Aorta (tissue), 5 donors: ENCODE measurements around the gene CSNK2B. TPM values are rescaled to one million over a fixed set of nuclear protein-coding genes. Genes with fewer than 3 reads are reported as not detected.

ENCODE experiments used
- ATAC-seq: fragments of 200-7000 bp; cut with Tn5 transposase; one replicate; pipeline ENCODE4 v1.9.1; 2022; ENCODE audit warnings: moderate library complexity; ENCODE audit not compliant: low FRiP score
- DNase-seq, 2 donors: peaks; one replicate each; pipeline ENCODE4 v3.0.0-alpha.2; 2020
- H3K27ac ChIP-seq, 2 donors: one replicate each; pipeline ENCODE4 v1.5.1; 2013; ENCODE audit warnings: low read length in 2 of 2, mild to moderate bottlenecking in 2 of 2, moderate library complexity in 2 of 2, control low read depth in 1 of 2, inconsistent platforms in 1 of 2, low read depth in 1 of 2
- H3K27me3 ChIP-seq, 2 donors: one replicate each; pipeline ENCODE4 v1.6.1; 2013; ENCODE audit warnings: control low read depth in 1 of 2, low read length in 1 of 2, mild to moderate bottlenecking in 1 of 2, moderate library complexity in 1 of 2; ENCODE audit not compliant: insufficient read depth in 2 of 2, control insufficient read depth in 1 of 2
- H3K36me3 ChIP-seq, 2 donors: one replicate each; pipeline ENCODE4 v1.6.1; 2013; ENCODE audit warnings: control low read depth in 1 of 2, low read length in 1 of 2, mild to moderate bottlenecking in 1 of 2; ENCODE audit not compliant: insufficient read depth in 2 of 2, control insufficient read depth in 1 of 2
- H3K4me1 ChIP-seq, 2 donors: one replicate each; pipeline ENCODE4 v1.6.1; 2013; ENCODE audit warnings: low read length in 2 of 2, control low read depth in 1 of 2, mild to moderate bottlenecking in 1 of 2, moderate library complexity in 1 of 2; ENCODE audit not compliant: insufficient read depth in 2 of 2, control insufficient read depth in 1 of 2
- H3K4me3 ChIP-seq, 2 donors: one replicate each; pipeline ENCODE4 v1.5.1; 2013; ENCODE audit warnings: low read length in 2 of 2, control low read depth in 1 of 2, mild to moderate bottlenecking in 1 of 2
- H3K9me3 ChIP-seq: one replicate; pipeline ENCODE4 v1.6.1; 2013; ENCODE audit warnings: mild to moderate bottlenecking, low read length; ENCODE audit not compliant: control insufficient read depth
- WGBS, 2 donors: extraction: QIAGEN DNeasy Blood & Tissue Kit; methylation state at CpG; one replicate each; pipeline ENCODE4 v1.1.7; 2013; 5-methylcytosine and 5-hydroxymethylcytosine counted together
- intact Hi-C, 2 donors: fragments of 100-400 bp; cut with DNase I; formaldehyde crosslinking; loops; one replicate each; pipeline versions ENCODE4 v1.14.2 to v1.15.0; 2022
- long read RNA-seq, 2 donors: library from polyadenylated mRNA; unstranded; transcript quantifications; one replicate each; pipeline ENCODE4 v2.0.0, GENCODE V29; 2020 to 2021
- polyA plus RNA-seq, 2 donors: library from polyadenylated mRNA; stranded (reverse); fragments of 200-250 nt; gene quantifications; one replicate each; pipeline ENCODE4 v1.2.3, GENCODE V29; 2013
- total RNA-seq, 2 donors: library from RNA; stranded (reverse); fragmentation: NEBNext Ultra II Directional; extraction: Animal tissue kit (Norgen Biotek cat#: 25700); gene quantifications; one replicate each; pipeline ENCODE4 v1.2.1, GENCODE V29; 2021
- donor health status: healthy with polysubstance abuse.
- donor health status: Bipolar disorder and iron deficiency.
- donor health status: DM: no; HTN: no; CAD: no.
- donor health status: DM: no; HTN: no; CAD: no.
- donor health status: DM: yes; HTN: yes; CAD: no.

Gene CSNK2B
- total RNA-seq: 100 to 1,000 TPM; 100 to 106 TPM
- polyA plus RNA-seq: 100 to 1,000 TPM; 122 to 191 TPM
- long read RNA-seq, donor 1, transcript CSNK2B-203 (7 exons, 948 nt): major isoform, 55 of 65 reads
- long read RNA-seq, donor 1, partial matches to known transcripts: 5 of 65 reads
- long read RNA-seq, donor 1, other reads (novel, unspliced or antisense): 3 of 65 reads
- long read RNA-seq, donor 2, transcript CSNK2B-203 (7 exons, 948 nt): major isoform, 16 of 25 reads
- long read RNA-seq, donor 2, partial matches to known transcripts: 6 of 25 reads
- long read RNA-seq, donor 2, other reads (novel, unspliced or antisense): 1 of 25 reads

GRCh38 chr6:31665501-31666336 is at the start of gene CSNK2B:
CSNK2B (plus strand) TSS chr6:31666080; CDS start chr6:31666832, 752 bp downstream.
- ATAC-seq: peak; percentile 95
- DNase-seq: peak; percentile 99
- no peaks in the 10 kb centered on the region for H3K9me3 ChIP-seq
- WGBS, 2 donors: 0 to 1% methylated on average over 63 of the region's 63 CpGs
- peaks cover 0 to 11% of the 10 kb centered on the region in 2 donors for H3K36me3 ChIP-seq
- H3K4me1 ChIP-seq: no peaks in the 10 kb centered on the region
- no peaks in the 10 kb centered on the region for H3K27me3 ChIP-seq
- peak within 1 kb of the TSS; percentile 49 to 86 for H3K27ac ChIP-seq
- peak within 1 kb of the TSS; percentile 55 to 77 for H3K4me3 ChIP-seq
- intact Hi-C loops: loop anchor here in 1 of 2 donors (5.0 kb wide), 1 partner anchor 127 kb away; no protein-coding TSS in a partner anchor

GRCh38 chr6:31617010-31617409 is 48.9 kb upstream of the CSNK2B start:
- Histone ChIP-seq H3K4me1 (no peaks in the 10 kb centered on the region), H3K4me3 (no peak overlapping the region), H3K9me3 (no peaks in the 10 kb centered on the region), H3K27ac (no peak overlapping the region), H3K36me3 (no peaks in the 10 kb centered on the region), H3K27me3 (no peaks in the 10 kb centered on the region)
- DNase-seq: no peak
- intact Hi-C loops: loop anchor here in 1 of 2 donors (5.0 kb wide), 1 partner anchor 330 kb away; no protein-coding TSS in a partner anchor
- WGBS, 2 donors: 59 to 82% methylated on average over 2 of the region's 2 CpGs
- no peak for ATAC-seq

GRCh38 chr6:31619805-31620585 is 45.9 kb upstream of the CSNK2B start:
- peaks cover 3 to 5% of the 10 kb centered on the region in 2 donors for H3K36me3 ChIP-seq
- no peaks in the 10 kb centered on the region for H3K9me3 ChIP-seq
- H3K4me1 ChIP-seq: no peaks in the 10 kb centered on the region
- H3K27ac ChIP-seq: peak overlapping the region; percentile 59 to 89
- DNase-seq (peak; percentile 98 to 99), ATAC-seq (peak; percentile 97)
- H3K27me3 ChIP-seq: no peaks in the 10 kb centered on the region
- intact Hi-C loops: loop anchor here (5.0 kb wide), 3 partner anchors 42 to 1958 kb away; partner anchors contain the start of genes C6orf47 (in 1 of the 2) and GPANK1 (in 1 of the 2)
- peak overlapping the region; percentile 11 to 22 for H3K4me3 ChIP-seq
- 0 to 1% methylated on average over 50 of the region's 50 CpGs for WGBS, 2 donors

DNA sequence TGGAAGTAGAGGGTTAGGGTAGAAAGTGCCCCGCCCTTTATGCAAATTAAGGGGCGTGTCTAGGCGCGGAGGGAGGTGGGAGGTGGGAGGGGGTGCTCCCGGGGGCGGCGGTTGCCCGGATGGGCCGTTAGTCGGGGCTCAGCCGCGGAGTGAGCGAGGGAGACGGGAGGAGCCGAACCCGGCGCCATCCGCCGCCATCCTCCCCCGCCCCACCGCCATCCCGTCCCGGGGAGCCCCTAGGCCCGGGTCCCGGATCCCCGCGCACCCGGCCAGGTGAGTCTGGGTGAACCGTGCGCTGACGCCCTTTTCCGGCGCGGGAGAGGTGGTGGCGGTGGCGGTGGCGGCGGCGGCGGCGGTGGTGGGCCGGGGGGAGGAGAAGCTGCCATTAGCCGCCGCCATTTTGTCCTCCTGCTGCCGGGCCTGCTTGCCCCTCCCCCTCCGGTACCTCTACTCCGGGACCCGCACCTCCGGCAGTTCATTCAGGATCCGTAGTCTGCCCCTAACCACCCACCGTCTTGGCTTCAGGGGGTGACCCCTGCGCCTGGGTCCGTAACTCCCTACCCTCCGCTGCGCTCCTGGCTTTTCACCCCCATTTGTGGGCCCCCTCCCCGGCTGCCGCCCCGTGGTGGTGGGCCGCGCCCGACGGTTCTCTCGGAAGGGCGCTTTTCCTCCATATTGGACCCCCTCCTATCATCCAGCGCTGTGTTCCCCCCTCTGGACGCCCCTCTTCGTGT is 45.1 kb upstream of the CSNK2B start, which contains the start of gene PRRC2A:
Gene PRRC2A (plus strand): TSS at position 130 of the 734 bp plus-strand sequence. CDS start 2,075 bp downstream, outside the sequence.
- Histone ChIP-seq H3K4me1 (no peaks in the 10 kb centered on the region), H3K27me3 (no peaks in the 10 kb centered on the region), H3K9me3 (no peaks in the 10 kb centered on the region), H3K4me3 (peak within 1 kb of the TSS; percentile 87 to 88), H3K36me3 (peaks cover 7% of the 10 kb centered on the region in 2 donors), H3K27ac (peak within 1 kb of the TSS; percentile 89 to 91)
- 0% methylated on average over 25 to 67 of the region's 67 CpGs for WGBS, 2 donors
- DNase-seq: peak in 1 of 2 donors; percentile 97
- peak; percentile 95 for ATAC-seq
- intact Hi-C loops: loop anchor here (5.0 kb wide), 2 partner anchors 42 to 1958 kb away; partner anchors contain the start of genes C6orf47 (in 1 of the 2) and GPANK1 (in 1 of the 2)

DNA sequence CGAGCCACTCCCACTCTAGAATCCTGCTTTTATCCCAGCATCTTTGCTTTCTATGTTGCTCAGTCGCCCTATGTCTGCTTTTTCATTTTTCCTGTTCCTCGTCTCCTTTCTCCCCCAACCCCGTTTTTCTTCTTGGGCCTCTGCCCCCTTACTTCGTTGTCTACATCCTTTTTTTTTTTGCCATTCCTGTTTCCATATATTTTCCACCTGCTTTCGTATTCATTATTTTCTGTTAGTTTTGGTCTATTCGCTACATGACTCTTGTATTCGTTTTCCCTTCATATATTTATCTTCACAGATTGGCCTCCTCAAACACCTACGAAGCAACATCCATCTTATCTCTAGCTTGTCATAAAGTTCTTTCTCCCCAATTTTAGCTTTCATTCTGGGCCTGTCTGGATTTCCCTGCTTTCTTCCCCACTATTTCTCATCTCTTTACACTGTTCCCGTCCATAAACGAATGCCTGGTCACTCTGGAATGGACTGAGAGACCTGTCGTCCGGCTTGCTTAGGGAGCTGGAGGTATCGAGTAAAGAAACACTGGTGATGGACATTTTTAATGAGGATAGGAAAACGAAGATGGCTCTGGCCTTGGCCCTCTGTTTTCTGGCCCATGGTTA is 44.5 kb upstream of the CSNK2B start:
- 2% methylated on average over 15 of the region's 15 CpGs for WGBS, 2 donors
- DNase-seq (no peak), ATAC-seq (no peak)
- Histone ChIP-seq H3K27ac (peak overlapping the region; percentile 68 to 91), H3K27me3 (no peaks in the 10 kb centered on the region), H3K4me1 (no peaks in the 10 kb centered on the region), H3K36me3 (peaks cover 7 to 12% of the 10 kb centered on the region in 2 donors), H3K4me3 (peak overlapping the region; percentile 87 to 88), H3K9me3 (no peaks in the 10 kb centered on the region)
- intact Hi-C loops: loop anchor here (5.0 kb wide), 2 partner anchors 41 to 1959 kb away; partner anchors contain the start of genes C6orf47 (in 1 of the 2) and GPANK1 (in 1 of the 2)

GRCh38 chr6:31621991-31622390 is 43.9 kb upstream of the CSNK2B start:
- Histone ChIP-seq H3K36me3 (peaks cover 7 to 14% of the 10 kb centered on the region in 2 donors), H3K27ac (no peak overlapping the region), H3K4me3 (no peak overlapping the region), H3K4me1 (no peaks in the 10 kb centered on the region), H3K27me3 (no peaks in the 10 kb centered on the region), H3K9me3 (no peaks in the 10 kb centered on the region)
- ATAC-seq (no peak), DNase-seq (no peak)
- intact Hi-C loops: loop anchor here (5.0 kb wide), 2 partner anchors 40 to 1960 kb away; partner anchors contain the start of genes C6orf47 (in 1 of the 2) and GPANK1 (in 1 of the 2)
- 12% methylated on average over 4 of the region's 4 CpGs for WGBS, 2 donors

GRCh38 chr6:31622684-31623091 is 43.2 kb upstream of the CSNK2B start:
- 59 to 64% methylated on average over 10 of the region's 10 CpGs for WGBS, 2 donors
- no peak overlapping the region for H3K27ac ChIP-seq
- no peak overlapping the region for H3K4me3 ChIP-seq
- H3K36me3 ChIP-seq: peaks cover 10 to 14% of the 10 kb centered on the region in 2 donors
- intact Hi-C loops: loop anchor here (5.0 kb wide), 2 partner anchors 40 to 1960 kb away; partner anchors contain the start of genes C6orf47 (in 1 of the 2) and GPANK1 (in 1 of the 2)
- no peaks in the 10 kb centered on the region for H3K4me1 ChIP-seq
- DNase-seq: no peak
- no peak for ATAC-seq
- no peaks in the 10 kb centered on the region for H3K27me3 ChIP-seq
- H3K9me3 ChIP-seq: no peaks in the 10 kb centered on the region
